Body of pancreas (tissue), 4 donors: Measurements from ENCODE around the gene RIN3. TPM values are rescaled to one million over a fixed set of nuclear protein-coding genes. Genes with fewer than 3 reads are reported as not detected.

Experiments
- ATAC-seq: fragments of 150-250 bp; one replicate; pipeline ENCODE4 v1.9.1; 2016
- DNase-seq, 4 donors: peaks; one replicate each; pipeline ENCODE4 v3.0.0-alpha.2; 2019
- H3K27ac ChIP-seq, 4 donors: fragments of 200-600 bp; sonication (generic); 1 replicate in 3 of 4; 2 replicates in 1 of 4; pipeline versions ENCODE4 v1.5.1 to v1.6.1; 2016 to 2019; ENCODE audit warnings: mild to moderate bottlenecking in 1 of 4, mixed read lengths in 1 of 4, moderate library complexity in 1 of 4
- H3K27me3 ChIP-seq, 2 donors: fragments of 200-600 bp; sonication (generic); one replicate each; pipeline ENCODE4 v1.6.0; 2016; ENCODE audit warnings: mild to moderate bottlenecking in 1 of 2
- H3K36me3 ChIP-seq, 2 donors: fragments of 200-600 bp; sonication (generic); replicated peaks in 1 of 2; 2 replicates each; pipeline ENCODE4 v1.5.1; 2016; ENCODE audit warnings: low read depth in 2 of 2; ENCODE audit not compliant: insufficient read depth in 1 of 2
- H3K4me1 ChIP-seq: fragments of 200-600 bp; sonication (generic); one replicate; pipeline ENCODE4 v1.6.0; 2016
- H3K4me3 ChIP-seq, 2 donors: fragments of 200-600 bp; sonication (generic); 1 replicate in 1 of 2; 2 replicates in 1 of 2; pipeline ENCODE4 v1.5.1; 2016 to 2019
- H3K9me3 ChIP-seq, 3 donors: fragments of 200-600 bp; sonication (generic); 1 replicate in 2 of 3; 2 replicates in 1 of 3; pipeline ENCODE4 v1.5.1; 2016
- POLR2A ChIP-seq, 3 donors: fragments of 450-650 bp; IDR thresholded peaks; one replicate each; pipeline ENCODE4 v1.6.1; 2016; ENCODE audit warnings: antibody characterized with exemption in 3 of 3, mild to moderate bottlenecking in 2 of 3
- WGBS, 2 donors: methylation state at CpG; one replicate each; pipeline ENCODE4 v1.1.5; 2017; 5-methylcytosine and 5-hydroxymethylcytosine counted together
- intact Hi-C: fragments of 100-400 bp; cut with DNase I; formaldehyde crosslinking; loops from one replicate; pipeline ENCODE4 v1.15.1; 2023
- total RNA-seq, 2 donors: library from RNA; depleted of rRNA; stranded (reverse); fragments of >200 nt; gene quantifications; one replicate each; pipeline ENCODE4 v1.1.0, GENCODE V29; 2016
- TF ChIP-seq, protein P1 (sequence below), 7 experiments: fragments of 450-650 bp in 4 of 7; fragments of 200-600 bp in 3 of 7; sonication (generic) in 3 of 7; IDR thresholded peaks; one replicate each; pipeline ENCODE4 v1.5.1; 2016 to 2019; ENCODE audit warnings: antibody characterized with exemption in 7 of 7

RIN3 gene
- total RNA-seq, 2 donors from 2014 or later = 2.6 to 3.3 TPM

DNA sequence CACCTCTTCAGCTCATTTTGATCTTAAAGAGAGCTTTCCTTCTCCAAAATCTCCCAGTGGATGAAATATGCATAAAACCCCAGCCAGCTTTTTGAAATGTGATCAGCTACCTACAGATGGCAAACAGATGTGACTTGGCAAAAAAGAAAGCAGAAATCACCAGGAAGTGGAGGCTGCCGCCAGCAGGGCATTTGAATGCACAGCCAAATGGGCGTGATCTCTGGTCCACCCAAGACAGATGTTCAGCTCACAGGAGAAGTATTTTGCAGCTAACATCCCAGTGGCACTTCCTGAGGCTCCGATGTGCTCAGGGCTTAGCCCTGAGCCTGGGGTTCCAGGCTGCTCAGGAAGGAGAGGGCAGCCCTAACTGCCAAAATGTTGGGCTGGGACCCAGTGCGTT is 156.6 kb downstream of the RIN3 start:
- intact Hi-C loops = no loop called here
- no peak for ATAC-seq
- Histone ChIP-seq H3K9me3 (no peaks in the 10 kb centered on the region), H3K27me3 (no peaks in the 10 kb centered on the region), H3K4me1 (no peaks in the 10 kb centered on the region), H3K27ac (no peak overlapping the region), H3K36me3 (no peaks in the 10 kb centered on the region), H3K4me3 (no peak overlapping the region)
- 73 to 100% methylated on average over 1 to 4 of the region's 4 CpGs for WGBS, 2 donors
- TF ChIP-seq, protein P1, sequence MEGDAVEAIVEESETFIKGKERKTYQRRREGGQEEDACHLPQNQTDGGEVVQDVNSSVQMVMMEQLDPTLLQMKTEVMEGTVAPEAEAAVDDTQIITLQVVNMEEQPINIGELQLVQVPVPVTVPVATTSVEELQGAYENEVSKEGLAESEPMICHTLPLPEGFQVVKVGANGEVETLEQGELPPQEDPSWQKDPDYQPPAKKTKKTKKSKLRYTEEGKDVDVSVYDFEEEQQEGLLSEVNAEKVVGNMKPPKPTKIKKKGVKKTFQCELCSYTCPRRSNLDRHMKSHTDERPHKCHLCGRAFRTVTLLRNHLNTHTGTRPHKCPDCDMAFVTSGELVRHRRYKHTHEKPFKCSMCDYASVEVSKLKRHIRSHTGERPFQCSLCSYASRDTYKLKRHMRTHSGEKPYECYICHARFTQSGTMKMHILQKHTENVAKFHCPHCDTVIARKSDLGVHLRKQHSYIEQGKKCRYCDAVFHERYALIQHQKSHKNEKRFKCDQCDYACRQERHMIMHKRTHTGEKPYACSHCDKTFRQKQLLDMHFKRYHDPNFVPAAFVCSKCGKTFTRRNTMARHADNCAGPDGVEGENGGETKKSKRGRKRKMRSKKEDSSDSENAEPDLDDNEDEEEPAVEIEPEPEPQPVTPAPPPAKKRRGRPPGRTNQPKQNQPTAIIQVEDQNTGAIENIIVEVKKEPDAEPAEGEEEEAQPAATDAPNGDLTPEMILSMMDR (IDR thresholded peaks at IDR 0.05) = no peak
- no peak for TF ChIP-seq POLR2A (IDR thresholded peaks at IDR 0.05)
- DNase-seq = no peak

- no peaks in the 10 kb centered on the region for H3K36me3 ChIP-seq
- H3K9me3 ChIP-seq = no peaks in the 10 kb centered on the region
- TF ChIP-seq, protein P1 (IDR thresholded peaks at IDR 0.05) = no peak
- no peak for TF ChIP-seq POLR2A (IDR thresholded peaks at IDR 0.05)
- H3K4me3 ChIP-seq = no peak overlapping the region
- H3K27ac ChIP-seq = no peak overlapping the region
- ATAC-seq = no peak
- 66 to 77% methylated on average over 9 of the region's 9 CpGs for WGBS, 2 donors
- H3K4me1 ChIP-seq = no peaks in the 10 kb centered on the region
- intact Hi-C loops = no loop called here
- H3K27me3 ChIP-seq = no peaks in the 10 kb centered on the region
- no peak for DNase-seq
Measured at GRCh38 chr14:92670643-92671366, 157.2 kb downstream of the RIN3 start.

- no peaks in the 10 kb centered on the region for H3K4me1 ChIP-seq
- intact Hi-C loops = no loop called here
- TF ChIP-seq, protein P1 (IDR thresholded peaks at IDR 0.05) = no peak
- no peak for TF ChIP-seq POLR2A (IDR thresholded peaks at IDR 0.05)
- no peak overlapping the region for H3K27ac ChIP-seq
- no peaks in the 10 kb centered on the region for H3K9me3 ChIP-seq
- ATAC-seq (no peak), DNase-seq (no peak)
- WGBS, 2 donors = 62 to 65% methylated on average over 17 to 19 of the region's 19 CpGs
- H3K4me3 ChIP-seq = no peak overlapping the region
- no peaks in the 10 kb centered on the region for H3K27me3 ChIP-seq
- H3K36me3 ChIP-seq = no peaks in the 10 kb centered on the region
Measured at GRCh38 chr14:92673601-92674150, 160.1 kb downstream of the RIN3 start.

- intact Hi-C loops = no loop called here
Measured at GRCh38 chr14:92675421-92675820, 161.8 kb downstream of the RIN3 start.

More at GRCh38 chr14:92675421-92675820, 161.8 kb downstream of the RIN3 start:
- WGBS, 2 donors = 77 to 92% methylated on average over 3 to 6 of the region's 6 CpGs
- no peaks in the 10 kb centered on the region for H3K27me3 ChIP-seq
- no peak for TF ChIP-seq POLR2A (IDR thresholded peaks at IDR 0.05)
- TF ChIP-seq, protein P1 (IDR thresholded peaks at IDR 0.05) = no peak
- ATAC-seq = no peak
- DNase-seq = no peak
- no peaks in the 10 kb centered on the region for H3K36me3 ChIP-seq
- H3K4me1 ChIP-seq = no peaks in the 10 kb centered on the region
- no peak overlapping the region for H3K4me3 ChIP-seq
- H3K9me3 ChIP-seq = no peaks in the 10 kb centered on the region
- H3K27ac ChIP-seq = no peak overlapping the region
